ENCODE results near the gene STK4. TPM values are rescaled to one million over a fixed set of nuclear protein-coding genes. Genes with fewer than 3 reads are reported as not detected.
A peak's percentile ranks its signal among the peaks of the same experiment; 100 is the strongest.

Gene STK4
- total RNA-seq, 1 experiment from 2014 or later: 19.5 TPM

DNA sequence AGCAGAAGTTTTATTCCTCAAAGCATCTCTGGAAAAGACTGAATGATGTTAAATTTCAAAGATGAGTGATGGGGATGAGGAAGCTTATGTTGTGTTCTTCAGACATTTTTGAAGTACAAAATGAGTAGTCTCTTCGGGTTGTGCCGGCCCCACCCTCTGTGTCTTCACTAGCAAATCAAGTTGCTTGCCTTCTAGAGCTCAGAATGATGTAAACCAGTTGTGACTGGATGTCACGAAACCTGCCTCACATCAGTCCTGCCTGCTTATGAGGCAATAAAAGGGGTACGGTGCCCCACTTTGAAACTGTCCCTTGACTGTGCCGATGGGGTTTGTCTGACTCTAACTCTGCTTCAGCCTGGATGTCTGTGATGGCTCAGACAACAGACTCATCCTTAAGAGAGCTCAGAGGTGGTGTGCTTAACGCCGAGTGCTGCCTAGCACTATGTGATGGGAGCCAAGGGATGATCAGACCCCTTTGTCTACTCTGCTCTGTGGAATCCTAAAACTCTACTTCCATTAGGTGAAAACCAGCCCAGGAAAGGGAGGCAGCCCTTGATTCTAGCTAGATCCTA is 25.1 kb upstream of the STK4 start:
- Histone ChIP-seq H3K9me3 (replicated peaks) (no peaks in the 10 kb centered on the region), H3K4me3 (no peak overlapping the region), H3K27ac (no peak overlapping the region), H3K4me1 (replicated peaks) (no peaks in the 10 kb centered on the region), H3K36me3 (peaks cover 62% of the 10 kb centered on the region), H3K27me3 (replicated peaks) (no peaks in the 10 kb centered on the region)
- DNase-seq (ENCODE audit: low read depth in 1 of 2, low spot score in 2 of 2): no peak

DNA sequence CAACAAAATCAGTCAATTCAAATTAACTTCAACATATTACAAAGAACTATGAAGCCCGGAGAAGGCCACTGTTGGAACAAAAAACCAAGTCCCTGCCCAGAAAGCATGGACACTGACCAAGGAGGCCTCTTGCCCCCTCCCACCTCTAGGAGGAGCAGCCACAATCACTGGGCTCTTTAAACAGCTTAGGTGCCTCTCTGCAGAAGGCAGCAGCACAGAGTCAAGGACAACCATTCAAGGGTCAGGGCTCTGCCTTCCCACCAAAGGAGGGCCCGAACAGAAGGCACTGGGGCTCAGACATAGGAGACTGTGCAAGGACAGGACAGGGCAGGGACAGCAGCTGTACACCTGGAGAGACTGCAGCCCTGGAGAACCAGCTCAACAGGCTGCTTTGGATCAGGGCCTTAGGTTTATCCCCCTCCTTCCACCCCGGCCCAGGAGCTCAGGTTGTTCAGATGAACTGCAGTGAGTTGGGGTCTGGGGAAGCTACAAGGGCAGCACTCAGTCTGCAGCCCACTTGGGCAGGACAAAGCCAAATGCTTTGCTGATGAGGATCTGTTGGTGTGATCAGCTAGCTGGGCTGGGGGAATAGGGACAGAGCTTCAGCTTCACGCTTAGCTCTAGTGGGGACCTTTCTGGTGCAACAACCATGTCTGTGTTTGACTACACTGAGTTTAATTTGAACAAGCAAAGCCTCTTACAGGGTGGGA is 23.9 kb upstream of the STK4 start:
- H3K27ac ChIP-seq: no peak overlapping the region
- peaks cover 68% of the 10 kb centered on the region for H3K36me3 ChIP-seq
- H3K4me1 ChIP-seq (replicated peaks): no peaks in the 10 kb centered on the region
- no peak for DNase-seq (ENCODE audit: low read depth in 1 of 2, low spot score in 2 of 2)
- no peaks in the 10 kb centered on the region for H3K27me3 ChIP-seq (replicated peaks)
- no peaks in the 10 kb centered on the region for H3K9me3 ChIP-seq (replicated peaks)
- H3K4me3 ChIP-seq: no peak overlapping the region

DNA sequence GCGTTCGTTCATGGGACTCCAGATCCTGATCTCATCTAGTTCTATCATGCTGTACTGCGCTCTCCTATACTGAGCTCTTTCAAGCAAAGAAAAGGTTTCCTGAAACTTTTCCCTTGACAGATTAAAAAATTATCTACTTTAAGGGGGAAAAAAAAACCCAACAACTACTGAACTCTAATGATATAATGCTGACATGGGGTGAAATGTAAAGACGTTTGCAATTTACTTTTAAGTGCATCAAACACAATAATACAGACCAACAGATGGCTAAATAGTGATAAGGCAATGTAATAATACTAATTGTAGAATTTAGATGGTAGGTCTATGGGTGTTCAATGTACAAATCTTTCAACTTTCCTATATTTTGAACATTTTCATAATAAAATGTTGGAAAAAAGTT is 22.5 kb upstream of the STK4 start:
- H3K4me1 ChIP-seq (replicated peaks): no peaks in the 10 kb centered on the region
- DNase-seq (ENCODE audit: low read depth in 1 of 2, low spot score in 2 of 2): no peak
- H3K9me3 ChIP-seq (replicated peaks): no peaks in the 10 kb centered on the region
- no peak overlapping the region for H3K4me3 ChIP-seq
- H3K27me3 ChIP-seq (replicated peaks): no peaks in the 10 kb centered on the region
- no peak overlapping the region for H3K27ac ChIP-seq
- peaks cover 82% of the 10 kb centered on the region for H3K36me3 ChIP-seq

DNA sequence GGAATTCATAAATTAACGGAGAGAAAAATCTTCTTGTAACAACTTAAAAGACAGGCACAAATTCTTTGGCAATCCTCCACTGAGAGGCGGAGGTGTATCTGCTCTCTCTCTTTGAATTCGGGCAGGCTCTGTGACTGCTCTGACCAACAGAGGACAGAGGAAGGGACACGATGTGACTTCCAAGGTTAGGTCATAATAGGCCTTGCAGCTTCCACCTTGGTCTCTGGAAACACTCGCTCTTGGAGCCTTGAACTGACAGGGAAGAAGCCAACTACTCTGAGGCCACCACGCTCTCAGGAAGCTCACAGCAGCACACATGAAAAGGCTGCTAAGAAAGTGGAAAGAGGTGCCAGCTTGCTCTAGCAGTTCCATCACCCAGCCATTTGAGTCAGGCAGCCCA is 21.1 kb upstream of the STK4 start:
- DNase-seq (ENCODE audit: low read depth in 1 of 2, low spot score in 2 of 2): no peak

DNA sequence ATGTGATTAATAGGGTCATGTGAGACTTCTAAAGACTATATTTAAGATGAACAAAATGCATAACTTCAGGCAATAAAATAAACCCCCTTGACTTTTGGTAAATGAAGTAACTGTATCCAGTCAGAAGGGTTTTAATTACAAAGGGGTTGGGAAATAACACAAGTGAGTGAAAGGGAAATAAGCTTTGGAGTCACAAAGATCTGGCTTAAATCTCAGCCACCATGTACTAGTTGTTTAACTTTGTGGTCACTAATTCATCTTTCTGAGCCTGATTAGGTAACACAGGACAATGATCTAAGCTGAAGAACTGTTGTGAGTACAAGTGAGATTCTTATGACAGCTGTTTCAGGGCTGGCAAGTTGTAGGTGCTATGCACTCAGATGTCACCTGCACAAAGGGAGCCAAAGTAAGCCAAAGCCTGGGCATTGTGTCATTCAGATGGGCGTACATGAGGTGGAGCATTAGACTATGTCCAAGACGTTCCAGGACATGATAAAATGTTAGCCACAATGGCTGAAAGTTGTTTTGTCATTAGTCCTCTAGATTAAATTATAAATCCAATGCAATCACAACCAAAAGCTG is 19.9 kb upstream of the STK4 start:
- Histone ChIP-seq H3K9me3 (replicated peaks) (no peaks in the 10 kb centered on the region), H3K36me3 (peaks cover 96% of the 10 kb centered on the region)
- no peak for DNase-seq (ENCODE audit: low read depth in 1 of 2, low spot score in 2 of 2)

More for the DNA sequence above, 21.1 kb upstream of the STK4 start:
- Histone ChIP-seq H3K4me3 (no peak overlapping the region), H3K27ac (no peak overlapping the region), H3K9me3 (replicated peaks) (no peaks in the 10 kb centered on the region), H3K4me1 (replicated peaks) (no peaks in the 10 kb centered on the region), H3K36me3 (peaks cover 95% of the 10 kb centered on the region), H3K27me3 (replicated peaks) (no peaks in the 10 kb centered on the region)

DNA sequence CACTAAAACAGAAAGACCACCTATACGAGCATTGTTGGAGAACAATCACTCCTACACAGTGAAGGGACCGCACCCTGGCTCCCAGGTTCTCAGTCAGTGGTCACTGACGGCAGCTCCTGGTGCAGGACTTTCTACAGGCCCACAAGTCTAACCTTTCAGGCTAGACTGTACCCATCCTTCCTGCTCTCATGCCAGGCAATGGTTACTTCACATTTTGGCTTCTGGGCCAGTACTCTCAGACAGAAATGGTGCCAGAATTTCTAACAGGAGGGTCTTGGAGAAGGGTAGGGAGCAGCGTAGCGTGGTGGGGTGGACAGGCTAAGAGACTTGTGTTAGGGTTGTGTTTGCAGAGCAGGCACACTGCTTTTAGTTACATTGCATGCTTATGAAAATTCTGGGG is 18.2 kb upstream of the STK4 start:
- Histone ChIP-seq H3K4me3 (no peak overlapping the region), H3K36me3 (peaks cover 94% of the 10 kb centered on the region), H3K9me3 (replicated peaks) (no peaks in the 10 kb centered on the region), H3K4me1 (replicated peaks) (no peaks in the 10 kb centered on the region), H3K27me3 (replicated peaks) (no peaks in the 10 kb centered on the region), H3K27ac (no peak overlapping the region)
- DNase-seq (ENCODE audit: low read depth in 1 of 2, low spot score in 2 of 2): no peak

More for the DNA sequence above, 19.9 kb upstream of the STK4 start:
- no peak overlapping the region for H3K27ac ChIP-seq
- no peaks in the 10 kb centered on the region for H3K27me3 ChIP-seq (replicated peaks)
- H3K4me3 ChIP-seq: no peak overlapping the region
- no peaks in the 10 kb centered on the region for H3K4me1 ChIP-seq (replicated peaks)

DNA sequence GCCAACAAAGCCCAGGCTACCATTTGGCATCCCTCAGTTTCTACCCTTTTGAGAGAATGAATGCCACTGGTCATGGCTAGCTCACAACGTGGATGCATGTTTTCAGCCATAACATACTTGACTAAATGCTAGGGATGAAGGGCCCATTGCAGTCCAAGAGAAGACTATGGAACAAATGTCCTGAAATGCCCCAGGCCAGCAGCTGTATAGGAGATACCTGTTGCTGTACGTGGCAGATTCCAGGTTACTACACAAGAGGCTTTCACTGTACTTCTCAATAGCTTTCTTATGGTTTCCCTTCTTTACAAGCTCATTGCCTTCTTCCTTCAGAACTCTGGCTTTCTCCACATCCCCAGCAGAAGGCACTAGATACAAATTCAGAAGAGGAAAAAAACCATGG is 17.8 kb upstream of the STK4 start:
- H3K4me1 ChIP-seq (replicated peaks): no peaks in the 10 kb centered on the region
- H3K27ac ChIP-seq: no peak overlapping the region
- no peaks in the 10 kb centered on the region for H3K27me3 ChIP-seq (replicated peaks)
- no peaks in the 10 kb centered on the region for H3K9me3 ChIP-seq (replicated peaks)
- no peak for DNase-seq (ENCODE audit: low read depth in 1 of 2, low spot score in 2 of 2)
- no peak overlapping the region for H3K4me3 ChIP-seq
- H3K36me3 ChIP-seq: peaks cover 94% of the 10 kb centered on the region

DNA sequence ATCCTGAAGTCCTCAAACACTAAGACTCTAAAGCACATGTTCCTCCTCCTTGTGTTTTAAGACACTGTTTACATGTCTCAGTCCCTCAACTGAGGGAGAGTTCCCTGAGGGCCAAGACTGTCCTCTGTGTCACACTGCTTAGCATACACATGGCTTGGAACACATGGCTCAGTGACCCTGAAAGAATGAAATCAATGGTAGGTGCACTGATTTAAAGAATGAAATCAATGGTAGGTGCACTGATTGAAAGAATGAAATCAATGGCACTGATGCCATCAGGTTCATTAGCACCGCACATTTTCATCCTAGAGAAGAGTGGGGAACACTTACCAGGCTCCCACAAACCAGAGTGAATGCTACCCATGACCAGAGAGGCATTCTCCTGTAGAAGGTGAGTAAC is 15.9 kb upstream of the STK4 start:
- H3K4me1 ChIP-seq (replicated peaks): no peaks in the 10 kb centered on the region
- H3K36me3 ChIP-seq: peaks cover 97% of the 10 kb centered on the region
- H3K27ac ChIP-seq: no peak overlapping the region
- no peaks in the 10 kb centered on the region for H3K9me3 ChIP-seq (replicated peaks)
- DNase-seq (ENCODE audit: low read depth in 1 of 2, low spot score in 2 of 2): no peak
- no peak overlapping the region for H3K4me3 ChIP-seq
- no peaks in the 10 kb centered on the region for H3K27me3 ChIP-seq (replicated peaks)

DNA sequence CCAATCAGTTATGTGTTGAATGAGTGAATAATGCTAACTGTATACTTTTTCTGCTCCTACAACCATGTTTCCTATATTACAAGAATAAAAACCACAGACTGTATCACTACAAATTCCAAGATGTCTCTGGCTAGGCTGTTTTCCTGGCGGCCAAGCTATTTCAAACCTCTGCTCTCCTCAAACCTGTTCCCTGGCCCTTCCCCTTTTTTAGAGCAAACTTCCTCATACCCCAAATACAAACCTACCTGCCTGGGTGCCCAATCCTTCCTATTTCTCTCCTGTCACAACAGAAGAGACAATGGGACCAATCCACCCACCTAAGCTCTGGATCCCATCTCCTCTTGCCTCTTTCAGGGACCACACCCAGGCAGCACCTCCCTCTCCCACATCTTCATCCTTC is 13.6 kb upstream of the STK4 start:
- H3K27me3 ChIP-seq (replicated peaks): no peaks in the 10 kb centered on the region
- H3K36me3 ChIP-seq: peaks cover 87% of the 10 kb centered on the region
- no peak for DNase-seq (ENCODE audit: low read depth in 1 of 2, low spot score in 2 of 2)
- H3K4me1 ChIP-seq (replicated peaks): no peaks in the 10 kb centered on the region
- H3K27ac ChIP-seq: no peak overlapping the region
- H3K9me3 ChIP-seq (replicated peaks): no peaks in the 10 kb centered on the region
- no peak overlapping the region for H3K4me3 ChIP-seq

DNA sequence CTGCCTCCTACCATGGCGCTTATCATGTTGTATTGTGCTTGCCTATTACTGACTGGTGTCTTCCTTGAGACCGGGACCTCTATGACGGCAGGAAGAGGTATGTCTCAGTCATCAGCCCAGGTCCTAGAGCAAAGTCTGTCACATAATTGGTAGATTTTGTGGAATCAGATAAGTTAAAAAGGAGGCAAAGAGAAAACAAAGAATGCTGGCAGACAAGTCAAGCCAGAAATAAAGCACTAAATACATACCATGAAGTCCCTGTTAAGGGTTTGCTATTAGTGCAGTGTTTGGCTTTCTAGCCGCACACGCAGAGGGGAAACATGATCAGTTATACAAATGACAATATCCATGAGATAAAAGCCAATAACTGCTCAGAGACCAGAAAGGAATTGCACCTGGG is 12.1 kb upstream of the STK4 start:
- no peak for DNase-seq (ENCODE audit: low read depth in 1 of 2, low spot score in 2 of 2)
- Histone ChIP-seq H3K9me3 (replicated peaks) (no peaks in the 10 kb centered on the region), H3K36me3 (peaks cover 84% of the 10 kb centered on the region), H3K27ac (no peak overlapping the region), H3K4me1 (replicated peaks) (peaks cover 5% of the 10 kb centered on the region), H3K4me3 (no peak overlapping the region), H3K27me3 (replicated peaks) (no peaks in the 10 kb centered on the region)

DNA sequence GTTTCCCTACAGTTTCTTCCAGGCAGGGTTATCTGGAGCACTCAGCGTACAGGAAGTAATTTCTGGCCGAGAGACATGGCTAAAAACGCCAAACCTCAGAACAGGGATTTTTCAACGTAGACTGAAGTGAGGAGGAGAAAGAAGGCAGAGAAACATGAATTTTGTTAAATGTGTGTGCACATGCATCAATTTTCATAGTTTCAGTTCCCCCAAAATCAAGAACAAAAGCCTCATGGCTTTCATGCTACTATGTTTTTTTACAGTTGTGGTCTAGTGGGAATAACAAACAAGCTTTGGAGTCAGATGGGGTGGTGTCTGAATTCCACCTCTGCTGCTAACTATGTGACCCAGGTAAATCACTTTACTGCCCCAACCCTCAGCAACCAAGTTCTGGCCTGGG is 11.0 kb upstream of the STK4 start:
- no peak overlapping the region for H3K4me3 ChIP-seq
- H3K4me1 ChIP-seq (replicated peaks): peaks cover 9% of the 10 kb centered on the region
- H3K9me3 ChIP-seq (replicated peaks): no peaks in the 10 kb centered on the region
- peaks cover 75% of the 10 kb centered on the region for H3K36me3 ChIP-seq
- H3K27me3 ChIP-seq (replicated peaks): no peaks in the 10 kb centered on the region
- no peak overlapping the region for H3K27ac ChIP-seq
- DNase-seq (ENCODE audit: low read depth in 1 of 2, low spot score in 2 of 2): no peak

DNA sequence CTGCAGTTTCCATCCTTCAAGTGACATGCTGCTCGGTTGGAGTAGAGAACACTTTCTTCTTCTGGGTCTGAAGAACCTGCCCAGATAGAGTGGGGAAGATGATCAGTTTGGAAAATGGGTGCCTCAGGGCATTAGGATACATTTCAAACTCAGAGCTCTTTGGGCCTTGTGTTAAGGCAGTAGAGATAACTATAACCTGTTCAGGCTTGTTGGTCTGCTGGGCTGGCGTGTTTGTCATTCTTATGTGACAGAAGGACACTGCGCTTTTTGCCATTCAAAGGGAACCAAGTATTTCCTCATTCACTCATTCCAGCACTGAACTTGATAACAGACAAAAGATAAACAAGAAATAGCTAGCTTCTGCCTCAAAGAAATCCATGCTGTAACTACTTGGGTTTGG is 9.9 kb upstream of the STK4 start:
- Histone ChIP-seq H3K27me3 (replicated peaks) (no peaks in the 10 kb centered on the region), H3K36me3 (peaks cover 64% of the 10 kb centered on the region), H3K27ac (no peak overlapping the region), H3K4me1 (replicated peaks) (peaks cover 18% of the 10 kb centered on the region), H3K4me3 (no peak overlapping the region), H3K9me3 (replicated peaks) (no peaks in the 10 kb centered on the region)
- DNase-seq (ENCODE audit: low read depth in 1 of 2, low spot score in 2 of 2): no peak

DNA sequence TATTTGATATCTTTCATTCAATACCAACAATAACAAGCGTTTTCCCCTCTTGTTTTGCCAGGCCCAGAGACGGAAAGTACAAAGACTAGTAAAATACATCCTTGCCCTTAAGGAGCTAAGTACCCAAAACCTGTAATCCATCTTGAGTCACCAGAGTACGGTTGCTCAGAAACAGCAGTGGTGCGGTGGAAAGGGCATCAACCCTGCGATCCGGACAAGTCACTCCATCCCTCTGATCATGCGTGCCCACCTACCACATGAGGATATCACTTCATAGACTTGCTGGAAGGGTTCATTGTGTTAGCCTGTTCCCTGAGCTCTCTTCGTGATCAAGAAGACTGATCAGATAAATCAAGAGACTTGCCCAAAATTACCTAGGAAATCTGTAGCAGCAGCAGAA is 8.0 kb upstream of the STK4 start:
- Histone ChIP-seq H3K27ac (no peak overlapping the region), H3K36me3 (peaks cover 47% of the 10 kb centered on the region), H3K9me3 (replicated peaks) (no peaks in the 10 kb centered on the region), H3K27me3 (replicated peaks) (no peaks in the 10 kb centered on the region), H3K4me1 (replicated peaks) (peaks cover 22% of the 10 kb centered on the region), H3K4me3 (no peak overlapping the region)
- no peak for DNase-seq (ENCODE audit: low read depth in 1 of 2, low spot score in 2 of 2)

DNA sequence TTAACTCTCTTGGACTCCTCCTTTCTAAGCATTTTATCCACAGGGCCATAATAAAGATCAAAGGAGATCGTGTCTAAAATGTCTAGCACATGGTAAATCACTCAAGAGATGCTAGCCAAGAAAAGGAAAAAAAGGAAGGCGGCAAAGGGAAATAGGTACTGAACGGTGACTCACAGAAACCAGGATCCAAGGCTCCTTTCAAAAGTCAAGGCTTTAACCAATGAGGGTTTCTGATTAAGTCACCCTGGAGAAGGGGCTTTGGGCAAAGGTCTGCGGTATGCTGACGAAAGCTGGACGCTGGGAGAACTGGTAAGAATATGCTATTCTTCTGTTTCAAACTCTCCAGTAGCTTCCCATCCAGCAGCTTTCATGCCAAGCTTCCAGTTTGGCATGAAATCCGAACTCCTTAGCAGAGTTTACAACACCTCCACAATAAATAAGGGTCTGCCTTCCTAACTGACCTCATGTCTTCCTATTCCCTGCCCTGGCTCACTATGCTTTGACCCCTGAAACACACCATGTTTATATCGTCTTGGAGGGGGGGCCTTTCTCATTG is 7.2 kb upstream of the STK4 start:
- H3K4me1 ChIP-seq (replicated peaks): peaks cover 22% of the 10 kb centered on the region
- DNase-seq (ENCODE audit: low read depth in 1 of 2, low spot score in 2 of 2): peak in 1 of 2 experiments; percentile 7
- peaks cover 38% of the 10 kb centered on the region for H3K36me3 ChIP-seq
- H3K27ac ChIP-seq: no peak overlapping the region
- H3K9me3 ChIP-seq (replicated peaks): no peaks in the 10 kb centered on the region
- H3K4me3 ChIP-seq: peak overlapping the region; percentile 63
- H3K27me3 ChIP-seq (replicated peaks): no peaks in the 10 kb centered on the region

All from SJSA1 (cell line).